ENCODE measurements around the gene MICAL3. TPM values are rescaled to one million over a fixed set of nuclear protein-coding genes. Genes with fewer than 3 reads are reported as not detected.

MICAL3 gene
- total and polyA plus RNA-seq, 2 of the 8 experiments (the other 6 are each of a cell fraction or from before 2014, with no cell fraction given) = 8.3 to 41.8 TPM

- H3K56ac ChIP-seq (replicated peaks; ENCODE audit: insufficient read length, low read depth, low read length) = no peak overlapping the region
- H2BK120ac ChIP-seq (replicated peaks; ENCODE audit: low read depth, low read length) = no peak overlapping the region
- H3K4me3 ChIP-seq (ENCODE audit: extremely low read depth in 1 of 4, insufficient read depth in 2 of 4, low read depth in 3 of 4, low read length in 4 of 4) = no peak overlapping the region
- H2BK5ac ChIP-seq (ENCODE audit: low read depth, low read length) = no peak overlapping the region
- CTCF ChIA-PET (ENCODE audit: partially characterized antibody) = interaction anchor here (0.9 to 7.7 kb wide), 3 partner anchors 11 to 169 kb away, joined by 3 to 54 read pairs (median 6); no protein-coding TSS in a partner anchor
- no peak overlapping the region for H3K4ac ChIP-seq (replicated peaks; ENCODE audit: insufficient read length, low read depth, low read length)
- FAIRE-seq (no peak), DNase-seq (ENCODE audit: low read depth in 1 of 2, low spot score in 2 of 2) (no peak)
- H3K4me2 ChIP-seq (ENCODE audit: insufficient read depth in 1 of 2, low read depth in 2 of 2, low read length in 2 of 2) = no peak overlapping the region
- peaks cover 10% of the 10 kb centered on the region; the same call in 1 of the 2 replicates for H3K79me1 ChIP-seq (ENCODE audit: low read depth, low read length)
- no peaks in the 10 kb centered on the region; the same call in 1 of the 2 replicates for H3K23me2 ChIP-seq (ENCODE audit: low read depth, low read length)
- POLR2A ChIA-PET (ENCODE audit: partially characterized antibody) = interaction anchor here (0.6 to 1.0 kb wide), 2 partner anchors 10 to 118 kb away, joined by 3 to 4 read pairs; no protein-coding TSS in a partner anchor
- TF ChIP-seq SUZ12 (IDR thresholded peaks at IDR 0.05; ENCODE audit: low read length) (no peak), JUN (IDR thresholded peaks at IDR 0.05; ENCODE audit: low read depth, low read length) (no peak)
- no peak overlapping the region for H3K14ac ChIP-seq (ENCODE audit: insufficient read length)
- peaks cover 2 to 7% of the 10 kb centered on the region in 2 experiments for H4K20me1 ChIP-seq (replicated peaks in 1 of 2; ENCODE audit: control insufficient read depth in 1 of 2, insufficient read depth in 2 of 2, low read length in 2 of 2)
- no peaks in the 10 kb centered on the region for H3K27me3 ChIP-seq (replicated peaks in 1 of 4; ENCODE audit: control insufficient read depth in 3 of 4, extremely low read depth in 1 of 4, insufficient read depth in 3 of 4, low read length in 3 of 4)
- no peak overlapping the region for H3K18ac ChIP-seq (ENCODE audit: extremely low read depth, low read length)
- no peak overlapping the region for H2BK15ac ChIP-seq (ENCODE audit: low read length)
- H3K9ac ChIP-seq (replicated peaks in 1 of 4; ENCODE audit: extremely low read depth in 1 of 4, low read depth in 3 of 4, low read length in 3 of 4) = no peak overlapping the region
- peaks cover 7 to 13% (median 9%) of the 10 kb centered on the region in 4 experiments; a peak in 6 of 7 replicates for H3K4me1 ChIP-seq (replicated peaks in 1 of 4; ENCODE audit: control insufficient read depth in 3 of 4, insufficient read depth in 4 of 4, low read length in 3 of 4)
- H4K8ac ChIP-seq (ENCODE audit: extremely low read depth, insufficient read depth, low read length) = no peak overlapping the region
- H3K36me3 ChIP-seq (ENCODE audit: control insufficient read depth in 2 of 4, insufficient read depth in 4 of 4, low read length in 3 of 4) = peaks cover 0 to 10% (median 5%) of the 10 kb centered on the region in 4 experiments; a peak in 3 of 8 replicates
- no peak overlapping the region for H3K23ac ChIP-seq (ENCODE audit: insufficient read length)
- H4K5ac ChIP-seq (ENCODE audit: insufficient read length, low read depth, low read length) = no peak overlapping the region
- no peaks in the 10 kb centered on the region for H3K9me3 ChIP-seq (ENCODE audit: insufficient read depth in 2 of 2, low read depth in 1 of 2, low read length in 1 of 2)
- no peak overlapping the region for H2BK12ac ChIP-seq (ENCODE audit: low read depth, low read length)
- peaks cover 0 to 15% of the 10 kb centered on the region in 2 experiments; a peak in 1 of 4 replicates for H3K79me2 ChIP-seq (ENCODE audit: control insufficient read depth in 1 of 2, insufficient read depth in 2 of 2, low read length in 2 of 2)
- H4K91ac ChIP-seq (replicated peaks; ENCODE audit: insufficient read length, low read length) = no peak overlapping the region
- WGBS, 2 experiments (ENCODE audit: extremely low coverage in 1 of 2, insufficient coverage in 1 of 2, insufficient read length in 1 of 2, insufficient replicate concordance in 2 of 2, low coverage in 1 of 2, low lambda C conversion rate in 2 of 2, missing lambda C conversion rate in 1 of 2) = 90% methylated on average over 16 of the region's 16 CpGs; no CpG with 5 or more reads in 1 of the 2 experiments
- H2BK20ac ChIP-seq (ENCODE audit: low read length) = no peak overlapping the region
- no peak overlapping the region for H2AFZ ChIP-seq (ENCODE audit: low read length)
- H2AK5ac ChIP-seq (ENCODE audit: low read depth, low read length) = no peak overlapping the region
- no peak overlapping the region for H3K27ac ChIP-seq (ENCODE audit: low read depth, low read length)
Observed at GRCh38 chr22:17906978-17907747, 117.2 kb downstream of the MICAL3 start.
